AG04450 (cell line): ENCODE results near the gene FZD1. TPM values are rescaled to one million over a fixed set of nuclear protein-coding genes. Genes with fewer than 3 reads are reported as not detected.

Experiments
- CTCF ChIA-PET: fragments of 300-600, 350-600 bp; formaldehyde crosslinking; extraction: SDS; loops from one replicate; lab custom pipeline; 2022; ENCODE audit warnings: antibody characterized with exemption, inconsistent platforms; lab: Charles Lee
- POLR2A ChIA-PET: fragments of 350-600 bp; formaldehyde crosslinking; extraction: SDS; loops from one replicate; lab custom pipeline; 2021; ENCODE audit warnings: antibody characterized with exemption, inconsistent platforms; lab: Yijun Ruan, JAX
- DNase-seq: peaks from one replicate; pipeline ENCODE4 v3.0.0-alpha.2; 2011; ENCODE audit warnings: low read depth, low spot score
- H3K27ac ChIP-seq: one replicate; pipeline ENCODE4 v1.5.1; 2012; ENCODE audit warnings: low read depth, low read length, control low read depth
- H3K27me3 ChIP-seq: one replicate; pipeline ENCODE4 v1.6.0; 2012; ENCODE audit warnings: low read length; ENCODE audit not compliant: control insufficient read depth, insufficient read depth
- H3K4me3 ChIP-seq: 2 replicates; pipeline ENCODE4 v1.5.1; 2011; ENCODE audit warnings: mild to moderate bottlenecking, low read depth, low read length, control low read depth
- H3K9me3 ChIP-seq: 2 replicates; pipeline ENCODE4 v1.5.1; 2012; ENCODE audit warnings: low read length; ENCODE audit not compliant: control insufficient read depth, insufficient read depth
- polyA plus RNA-seq: library from polyadenylated mRNA; depleted of rRNA; stranded (reverse); fragments of >200 nt; gene quantifications from 2 replicates; pipeline ENCODE4 v1.2.3, GENCODE V29; 2011
- TF ChIP-seq, protein P1 (sequence below): IDR thresholded peaks from 2 replicates; pipeline ENCODE4 v1.5.1; 2011; ENCODE audit warnings: low read depth, low read length, control low read depth, inconsistent platforms

FZD1 gene
- polyA plus RNA-seq, 1 experiment = 9.6 TPM

- ChIA-PET CTCF (no interaction called here), POLR2A (no interaction called here)
- TF ChIP-seq, protein P1, sequence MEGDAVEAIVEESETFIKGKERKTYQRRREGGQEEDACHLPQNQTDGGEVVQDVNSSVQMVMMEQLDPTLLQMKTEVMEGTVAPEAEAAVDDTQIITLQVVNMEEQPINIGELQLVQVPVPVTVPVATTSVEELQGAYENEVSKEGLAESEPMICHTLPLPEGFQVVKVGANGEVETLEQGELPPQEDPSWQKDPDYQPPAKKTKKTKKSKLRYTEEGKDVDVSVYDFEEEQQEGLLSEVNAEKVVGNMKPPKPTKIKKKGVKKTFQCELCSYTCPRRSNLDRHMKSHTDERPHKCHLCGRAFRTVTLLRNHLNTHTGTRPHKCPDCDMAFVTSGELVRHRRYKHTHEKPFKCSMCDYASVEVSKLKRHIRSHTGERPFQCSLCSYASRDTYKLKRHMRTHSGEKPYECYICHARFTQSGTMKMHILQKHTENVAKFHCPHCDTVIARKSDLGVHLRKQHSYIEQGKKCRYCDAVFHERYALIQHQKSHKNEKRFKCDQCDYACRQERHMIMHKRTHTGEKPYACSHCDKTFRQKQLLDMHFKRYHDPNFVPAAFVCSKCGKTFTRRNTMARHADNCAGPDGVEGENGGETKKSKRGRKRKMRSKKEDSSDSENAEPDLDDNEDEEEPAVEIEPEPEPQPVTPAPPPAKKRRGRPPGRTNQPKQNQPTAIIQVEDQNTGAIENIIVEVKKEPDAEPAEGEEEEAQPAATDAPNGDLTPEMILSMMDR = no peak
- no peaks in the 10 kb centered on the region for H3K9me3 ChIP-seq
- H3K27me3 ChIP-seq = no peaks in the 10 kb centered on the region
- H3K4me3 ChIP-seq = no peak overlapping the region
- no peak for DNase-seq
- H3K27ac ChIP-seq = no peak overlapping the region
Measured at GRCh38 chr7:91311839-91312238, 47.6 kb downstream of the FZD1 start.

DNA sequence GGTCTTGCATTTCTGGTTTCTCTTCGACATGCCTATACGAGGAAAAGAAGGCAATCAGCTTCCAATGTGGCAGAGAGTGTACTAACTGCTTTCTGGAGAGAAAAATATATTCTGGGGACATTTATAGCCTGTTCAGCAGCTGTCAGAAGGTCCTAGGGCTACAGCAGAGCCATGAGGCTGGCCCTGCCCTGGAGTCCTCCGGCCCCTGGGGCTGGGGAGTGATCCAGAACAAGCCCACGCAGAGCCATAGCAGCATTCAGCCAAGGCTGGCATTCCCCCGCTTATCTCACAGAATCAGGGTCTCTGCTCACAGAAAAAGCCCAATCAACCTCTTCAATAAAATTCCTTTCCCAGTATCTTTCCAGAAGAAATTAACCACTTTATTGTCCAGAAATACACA is 48.9 kb downstream of the FZD1 start:
- Histone ChIP-seq H3K9me3 (no peaks in the 10 kb centered on the region), H3K4me3 (no peak overlapping the region), H3K27me3 (no peaks in the 10 kb centered on the region), H3K27ac (no peak overlapping the region)
- CTCF ChIA-PET = interaction anchor here (0.6 kb wide), 1 partner anchor 118 kb away, joined by 7 read pairs; no protein-coding TSS in a partner anchor
- DNase-seq = no peak
- TF ChIP-seq, protein P1 = no peak
- POLR2A ChIA-PET = no interaction called here

GRCh38 chr7:91314591-91315323 is 50.5 kb downstream of the FZD1 start:
- no peak for DNase-seq
- no peak overlapping the region for H3K4me3 ChIP-seq
- H3K27ac ChIP-seq = no peak overlapping the region
- no peaks in the 10 kb centered on the region for H3K9me3 ChIP-seq
- POLR2A ChIA-PET = no interaction called here
- CTCF ChIA-PET = interaction anchor here (1.1 kb wide), 1 partner anchor 27 kb away, joined by 3 read pairs; no protein-coding TSS in a partner anchor
- TF ChIP-seq, protein P1 = no peak
- H3K27me3 ChIP-seq = no peaks in the 10 kb centered on the region

DNA sequence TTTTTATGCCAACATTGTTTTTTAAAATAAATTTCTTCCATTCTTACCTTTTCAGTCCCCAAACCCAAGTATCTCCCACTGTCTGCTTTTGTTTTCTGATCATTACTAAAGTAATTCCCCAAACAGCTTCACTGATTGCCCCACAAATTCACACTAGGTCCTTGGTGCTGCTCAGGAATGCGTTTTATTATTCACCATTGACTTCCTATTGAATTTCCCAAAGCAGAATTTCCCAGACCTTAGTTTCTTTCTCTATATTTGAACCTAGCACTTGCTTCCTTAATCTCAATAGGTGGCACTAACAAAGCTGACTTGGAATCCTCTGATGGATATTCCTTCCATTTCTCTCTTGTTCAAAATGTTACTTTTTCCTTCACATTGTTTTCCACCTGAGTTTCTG is 52.2 kb downstream of the FZD1 start:
- CTCF ChIA-PET = no interaction called here
- TF ChIP-seq, protein P1 = no peak

GRCh38 chr7:91319351-91319750 is 55.1 kb downstream of the FZD1 start:
- no peaks in the 10 kb centered on the region for H3K9me3 ChIP-seq
- no peak for DNase-seq
- ChIA-PET POLR2A (no interaction called here), CTCF (no interaction called here)
- H3K27me3 ChIP-seq = no peaks in the 10 kb centered on the region
- TF ChIP-seq, protein P1 = no peak
- no peak overlapping the region for H3K27ac ChIP-seq
- no peak overlapping the region for H3K4me3 ChIP-seq

More for the DNA sequence above, 52.2 kb downstream of the FZD1 start:
- DNase-seq = no peak
- POLR2A ChIA-PET = no interaction called here
- Histone ChIP-seq H3K4me3 (no peak overlapping the region), H3K27me3 (no peaks in the 10 kb centered on the region), H3K27ac (no peak overlapping the region), H3K9me3 (no peaks in the 10 kb centered on the region)
